GM21529 (cell line): ENCODE data around the gene SHOC1.
"Not testable (repeated sequence)": the region's sequence is repeated elsewhere in the genome, so short reads cannot be mapped to it uniquely, and the experiment has no call there.

ENCODE experiments used
- ATAC-seq: cut with Tn5 transposase; IDR thresholded peaks from one replicate; pipeline ENCODE4 v1.9.1; 2021; ENCODE audit not compliant: unreplicated experiment

The SHOC1 gene

DNA sequence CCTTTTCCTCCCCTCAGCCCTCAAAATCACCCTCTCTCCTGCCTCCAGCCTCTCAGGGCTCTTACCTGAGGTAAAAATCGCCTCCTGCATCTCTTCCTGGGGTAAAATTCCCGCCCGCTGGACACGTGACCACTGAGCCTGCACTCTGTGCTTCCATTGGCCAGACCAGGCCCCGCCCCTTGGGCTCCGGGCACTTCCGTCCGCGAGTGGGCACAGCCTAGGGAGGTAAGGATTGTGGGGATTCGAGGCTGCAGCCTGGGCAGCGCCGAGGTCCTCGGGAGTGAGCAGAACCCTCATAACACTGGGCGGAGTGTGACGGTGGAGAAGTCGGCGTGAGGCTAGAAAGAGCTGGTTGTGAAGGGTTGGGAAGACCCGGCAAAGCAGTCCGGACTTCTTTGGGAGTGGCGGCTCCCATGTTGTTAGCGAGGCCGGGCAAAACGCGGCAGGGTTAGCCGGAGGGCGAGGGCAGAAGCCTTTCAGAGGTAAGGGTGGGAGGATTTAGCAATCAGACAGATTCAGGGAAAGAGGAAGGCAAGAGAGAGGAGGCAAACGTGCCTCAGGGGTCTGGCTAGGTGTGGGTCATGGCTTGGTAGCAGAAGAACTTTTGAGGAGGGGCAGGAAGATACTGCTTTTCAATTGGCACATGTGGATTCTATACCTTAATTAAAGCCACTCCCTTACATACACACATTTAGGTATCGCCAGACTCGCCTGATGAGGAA, at the start of gene SHOC1:
SHOC1 (minus strand) TSS at position 103 of the 722 bp plus-strand sequence. CDS start 3,519 bp downstream, outside the sequence.
- ATAC-seq: no peak

GRCh38 chr9:111843971-111844370, 49.2 kb upstream of the SHOC1 start:
- ATAC-seq: no peak

DNA sequence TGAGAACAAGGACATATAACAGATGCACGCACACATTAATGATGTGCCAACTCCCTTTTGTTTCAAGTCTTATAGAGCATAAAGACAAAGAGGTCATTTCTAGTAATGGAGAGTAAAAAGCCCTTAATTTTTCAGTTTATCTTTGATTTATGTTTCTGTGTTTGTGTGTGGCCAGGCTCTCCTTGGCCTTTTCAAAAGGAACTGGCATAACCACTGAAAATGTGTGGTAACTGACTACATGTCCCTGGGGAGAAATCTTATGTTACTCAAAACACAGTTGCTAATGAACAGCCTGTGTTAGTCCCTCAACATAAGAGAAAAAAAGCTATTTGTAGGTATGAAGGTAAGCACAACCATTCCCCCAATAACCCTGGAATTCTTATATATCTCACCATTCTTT, 47.6 kb upstream of the SHOC1 start:
- ATAC-seq: no peak

- ATAC-seq: no peak
Observed at GRCh38 chr9:111840442-111840841, 45.7 kb upstream of the SHOC1 start.

DNA sequence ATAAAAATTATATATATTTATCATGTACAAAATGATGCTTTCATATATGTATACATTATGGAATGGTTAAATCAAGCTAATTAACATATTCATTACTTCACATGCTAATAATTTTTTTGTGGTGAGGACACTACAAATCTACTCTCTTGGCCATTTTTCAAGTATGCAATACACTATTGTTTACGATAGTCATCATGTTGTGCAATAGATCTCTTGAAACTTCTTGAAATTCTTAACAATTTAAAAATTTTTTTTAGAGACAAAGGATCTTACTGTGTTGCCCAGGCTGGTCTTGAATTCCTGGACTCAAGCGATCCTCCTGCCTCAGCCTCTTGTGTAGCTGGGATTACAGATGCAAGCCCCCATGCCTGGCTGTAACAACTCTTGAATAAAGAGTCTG, 45.2 kb upstream of the SHOC1 start:
- no peak for ATAC-seq

- peak; percentile 79 for ATAC-seq
Observed at GRCh38 chr9:111839387-111839786, 44.6 kb upstream of the SHOC1 start.

GRCh38 chr9:111838439-111838838, 43.7 kb upstream of the SHOC1 start:
- no peak for ATAC-seq

DNA sequence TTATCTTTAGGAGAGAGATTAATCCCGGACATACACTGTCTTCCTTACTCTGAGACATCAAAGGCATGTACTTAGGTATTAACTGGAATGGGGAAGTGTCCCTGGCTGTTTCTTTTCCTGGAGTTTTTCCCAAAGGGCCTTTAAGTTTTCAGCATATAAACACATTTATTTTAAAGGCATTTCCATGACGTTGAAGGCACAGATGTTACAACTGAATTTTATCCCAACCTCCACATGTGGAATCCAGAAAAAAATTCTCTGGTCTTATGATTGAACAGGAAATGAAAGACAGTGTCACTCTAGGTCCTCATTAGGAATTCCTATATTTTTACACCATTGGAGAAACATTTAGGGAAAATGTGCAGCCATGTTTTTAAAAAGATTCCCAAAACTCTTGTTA, 41.6 kb upstream of the SHOC1 start:
- ATAC-seq: no peak

GRCh38 chr9:111833941-111834340, 39.2 kb upstream of the SHOC1 start:
- ATAC-seq: no peak

GRCh38 chr9:111832449-111832848, 37.7 kb upstream of the SHOC1 start:
- no peak for ATAC-seq

GRCh38 chr9:111831371-111832108, 36.8 kb upstream of the SHOC1 start:
- no peak for ATAC-seq

DNA sequence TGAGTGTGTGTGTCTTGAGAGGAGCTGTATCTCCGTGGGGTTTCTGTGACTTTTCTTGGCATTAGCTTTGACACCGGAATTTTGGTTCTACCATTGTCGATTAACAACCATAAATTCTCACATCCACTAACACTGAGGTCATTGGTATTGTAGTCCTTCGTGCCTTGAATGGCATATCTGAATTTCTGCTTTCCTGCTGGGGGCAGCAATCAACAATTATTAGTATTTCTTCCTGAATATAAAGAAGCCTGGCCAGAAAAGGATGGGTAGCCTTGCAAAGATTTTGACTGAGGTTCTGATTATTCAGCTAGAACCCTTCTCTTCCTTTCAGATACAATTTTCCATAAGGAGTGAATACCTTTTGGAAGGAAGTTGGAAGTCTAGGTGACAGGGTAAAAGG, 33.5 kb upstream of the SHOC1 start:
- no peak for ATAC-seq

- ATAC-seq: no peak
Observed at GRCh38 chr9:111825468-111826145, 30.9 kb upstream of the SHOC1 start.

DNA sequence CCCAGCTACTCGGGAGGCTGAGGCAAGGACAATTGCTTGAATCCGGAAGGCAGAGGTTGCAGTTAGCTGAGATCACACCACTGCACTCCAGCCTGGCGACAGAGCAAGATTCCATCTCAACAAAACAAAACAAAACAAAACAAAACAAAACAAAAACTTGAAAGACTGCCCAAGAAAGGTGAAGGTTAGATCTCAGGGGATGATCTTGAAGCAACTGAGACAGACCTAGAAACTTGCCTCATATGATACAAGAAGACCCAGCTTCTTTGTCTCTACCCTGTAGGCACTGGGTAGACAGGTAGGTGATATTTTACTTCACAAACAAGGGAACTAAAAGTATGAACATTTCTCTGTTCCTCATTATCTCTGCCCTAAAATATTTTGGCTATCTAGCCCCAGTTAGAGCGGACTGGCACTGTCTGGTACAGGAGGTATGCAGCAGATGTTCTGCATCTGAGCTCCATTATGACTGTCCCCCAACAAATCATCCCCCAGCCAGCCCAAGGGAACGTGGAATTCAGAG, 26.3 kb upstream of the SHOC1 start:
- ATAC-seq: no peak

DNA sequence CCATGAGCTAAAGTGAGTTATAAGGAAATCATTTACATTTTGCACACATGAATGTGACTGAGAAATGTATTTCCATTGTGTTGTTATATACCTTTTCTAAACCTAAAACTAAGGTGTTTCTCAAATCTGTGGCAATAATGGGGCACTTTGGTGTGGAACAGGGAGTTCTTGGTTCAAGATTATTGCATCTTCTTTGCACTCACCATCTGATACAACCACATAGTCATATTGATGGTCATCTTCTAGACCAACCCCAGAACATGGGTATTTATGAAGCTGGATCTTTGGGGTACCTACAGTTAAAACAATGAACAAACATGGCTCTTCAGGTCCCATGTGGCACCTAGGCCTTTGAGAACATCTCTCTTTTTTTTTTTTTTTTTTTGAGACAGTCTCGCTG, 24.6 kb upstream of the SHOC1 start:
- ATAC-seq: no peak

- ATAC-seq: no peak
Observed at GRCh38 chr9:111815285-111816070, 20.7 kb upstream of the SHOC1 start.

- no peak for ATAC-seq
Observed at GRCh38 chr9:111812337-111812736, 17.6 kb upstream of the SHOC1 start.

DNA sequence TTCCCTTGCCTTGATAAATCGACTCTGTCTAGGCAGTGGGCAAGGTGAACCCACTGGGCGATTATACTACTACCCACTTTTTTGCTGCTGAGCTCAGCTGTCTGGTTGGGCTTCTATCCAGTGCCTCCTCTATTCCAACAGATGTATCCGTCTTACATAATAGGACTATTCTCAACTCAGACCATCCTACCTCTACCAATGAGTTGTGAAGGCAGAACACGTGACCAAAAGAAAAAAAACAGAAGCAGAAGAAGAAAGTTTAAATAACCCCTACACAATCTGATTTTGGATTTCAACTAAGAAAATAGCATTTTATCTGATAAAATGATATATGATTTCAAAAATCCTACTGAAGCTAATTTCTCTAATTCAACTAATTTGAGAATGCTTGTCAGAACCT, 16.2 kb upstream of the SHOC1 start:
- no peak for ATAC-seq

- not testable (repeated sequence) for ATAC-seq
Observed at GRCh38 chr9:111810415-111810814, 15.7 kb upstream of the SHOC1 start.

GRCh38 chr9:111807197-111807596, 12.5 kb upstream of the SHOC1 start:
- ATAC-seq: no peak

- ATAC-seq: no peak
Observed at GRCh38 chr9:111806259-111806658, 11.5 kb upstream of the SHOC1 start.
